CD4-positive, alpha-beta T cell treated with Interleukin-6 for 4 hours (primary cell): ENCODE measurements around the gene SLC30A2.

Experiments
- DNase-seq: peaks from one replicate; pipeline ENCODE4 v3.0.0-alpha.2; 2020; ENCODE audit warnings: mixed read lengths

SLC30A2 gene

DNA sequence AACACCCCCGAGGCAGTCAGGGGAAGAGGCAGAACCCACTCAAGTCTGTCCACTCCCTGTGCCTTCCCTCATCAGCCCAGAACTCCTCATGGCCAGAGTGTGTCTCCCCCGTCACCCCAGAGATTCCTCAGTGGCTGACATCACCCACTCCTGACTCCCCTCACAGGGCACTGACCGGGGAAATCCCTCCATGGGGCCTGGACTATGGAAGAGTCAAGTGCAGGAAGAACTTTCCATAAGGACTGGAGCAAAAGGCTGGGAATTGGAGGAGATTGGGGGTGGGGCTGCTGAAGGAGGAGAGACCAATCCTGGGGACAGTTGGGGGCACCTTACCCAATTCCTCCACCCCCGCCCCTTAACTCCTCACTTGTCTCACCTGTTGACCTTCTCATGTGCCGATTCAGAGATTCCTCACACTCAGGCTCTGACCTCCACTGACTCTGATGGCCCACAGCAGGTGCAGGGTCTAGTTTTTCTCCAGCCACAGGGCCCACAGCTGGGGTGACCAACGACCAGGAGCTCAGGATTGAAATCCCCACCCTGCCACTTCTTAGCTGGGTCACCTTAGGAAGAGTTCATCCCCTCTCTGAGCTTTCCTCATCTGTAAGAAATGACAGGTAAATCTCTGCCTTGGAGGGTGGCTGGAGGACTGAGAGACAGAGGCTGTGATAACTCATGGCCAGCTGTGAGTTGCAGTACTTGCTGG lies 24.8 kb downstream of the SLC30A2 start:
- DNase-seq: no peak

DNA sequence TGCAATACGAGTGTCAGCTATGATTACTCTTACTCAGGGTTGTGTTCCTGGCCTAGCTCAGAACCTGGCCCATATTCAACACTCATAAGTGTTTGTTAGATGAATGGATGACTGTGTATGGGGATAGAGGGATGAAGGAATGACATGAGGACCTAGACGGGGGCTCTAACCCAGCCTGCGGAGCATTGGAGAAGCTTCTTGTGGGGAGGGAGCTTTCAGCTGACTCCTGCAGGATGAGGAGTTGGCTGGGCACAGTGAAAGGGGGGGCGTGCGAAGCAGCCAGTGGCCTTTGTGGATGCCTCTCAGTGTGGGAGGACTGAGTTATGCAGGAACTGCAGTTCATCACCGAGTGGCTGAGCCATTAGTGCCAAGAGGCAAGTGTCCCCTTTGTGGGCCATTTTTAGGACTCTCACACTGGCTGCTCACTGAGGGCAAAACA lies 25.6 kb downstream of the SLC30A2 start:
- no peak for DNase-seq

DNA sequence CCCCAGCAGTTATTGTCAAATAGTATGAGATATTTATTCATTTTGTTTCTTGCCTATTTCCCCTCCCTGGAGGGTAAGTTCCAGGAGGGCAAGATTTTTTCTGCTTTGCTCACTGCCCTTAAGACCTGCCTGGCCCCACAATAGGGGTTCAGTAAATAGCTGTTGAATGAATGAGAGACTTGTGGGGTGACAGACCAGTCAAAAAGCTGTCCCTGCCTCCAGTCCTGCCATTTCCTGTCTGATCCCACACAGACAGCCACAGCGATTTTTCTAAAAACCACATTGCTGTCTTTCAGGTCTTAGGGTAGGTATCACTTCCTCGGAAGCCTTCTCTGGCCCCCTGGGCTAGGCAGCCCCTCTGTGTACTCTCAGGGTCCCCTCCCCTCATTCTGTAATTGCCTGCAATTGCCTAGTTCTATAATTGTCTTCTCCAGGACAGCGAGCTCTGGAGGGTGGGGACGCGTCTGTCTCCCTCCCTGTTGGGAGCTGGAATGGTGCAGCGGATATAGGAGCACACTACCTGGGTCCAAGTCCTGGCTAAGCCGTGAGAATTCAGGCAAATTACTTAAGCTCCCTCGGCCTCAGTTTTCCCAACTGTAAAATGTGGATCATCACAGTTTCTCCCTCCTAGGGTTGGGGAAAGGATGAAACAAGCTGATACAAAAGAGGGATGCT lies 26.1 kb downstream of the SLC30A2 start:
- no peak for DNase-seq

DNA sequence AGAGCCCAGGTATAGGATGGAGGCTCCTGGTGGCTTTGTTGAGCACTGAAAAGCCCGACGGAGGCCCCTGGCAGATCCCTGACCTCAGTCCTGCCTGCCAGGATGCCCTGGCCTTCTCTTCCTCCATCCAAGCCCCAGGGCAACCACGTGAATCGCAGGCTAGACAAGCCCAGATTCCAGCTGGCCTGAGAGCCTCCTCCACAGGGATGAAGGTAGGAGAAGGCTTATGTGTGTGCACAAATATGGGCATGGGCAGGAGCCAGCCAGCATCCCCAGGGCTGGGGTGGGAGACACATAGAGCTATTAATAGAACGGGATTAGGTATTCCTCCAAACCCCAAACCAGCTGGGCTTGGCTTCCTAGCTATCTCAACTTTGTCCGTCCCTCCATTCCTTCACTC lies 28.3 kb downstream of the SLC30A2 start:
- no peak for DNase-seq

DNA sequence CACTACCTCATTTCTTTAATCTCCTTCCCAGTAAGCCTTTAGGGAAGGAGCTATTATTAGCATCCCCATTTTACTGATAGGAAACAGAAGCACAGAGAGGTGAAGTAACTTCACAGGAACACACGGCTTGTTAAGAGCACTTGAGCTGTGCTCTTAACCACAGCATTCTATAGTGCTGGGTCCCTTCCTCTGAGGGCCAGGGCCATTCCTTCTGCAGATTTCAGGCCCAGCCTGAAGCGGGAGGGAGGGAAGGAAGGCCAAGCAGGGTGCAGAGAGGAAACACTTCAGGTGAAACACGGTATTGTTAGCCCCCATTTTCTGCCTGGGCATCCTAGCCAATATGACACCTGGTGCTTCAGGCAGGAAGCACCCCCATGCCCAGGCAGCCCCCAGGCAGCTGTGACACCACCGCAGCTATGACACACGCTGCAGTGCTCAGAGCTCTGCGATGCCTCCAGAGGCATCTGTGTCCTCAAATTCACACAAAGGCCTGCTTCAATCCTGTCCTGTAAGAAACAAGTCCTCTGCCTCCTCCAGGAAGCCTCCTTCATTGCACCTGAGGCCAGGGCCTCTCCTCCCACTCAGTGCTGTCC lies 28.9 kb downstream of the SLC30A2 start:
- DNase-seq: peak; percentile 18

DNA sequence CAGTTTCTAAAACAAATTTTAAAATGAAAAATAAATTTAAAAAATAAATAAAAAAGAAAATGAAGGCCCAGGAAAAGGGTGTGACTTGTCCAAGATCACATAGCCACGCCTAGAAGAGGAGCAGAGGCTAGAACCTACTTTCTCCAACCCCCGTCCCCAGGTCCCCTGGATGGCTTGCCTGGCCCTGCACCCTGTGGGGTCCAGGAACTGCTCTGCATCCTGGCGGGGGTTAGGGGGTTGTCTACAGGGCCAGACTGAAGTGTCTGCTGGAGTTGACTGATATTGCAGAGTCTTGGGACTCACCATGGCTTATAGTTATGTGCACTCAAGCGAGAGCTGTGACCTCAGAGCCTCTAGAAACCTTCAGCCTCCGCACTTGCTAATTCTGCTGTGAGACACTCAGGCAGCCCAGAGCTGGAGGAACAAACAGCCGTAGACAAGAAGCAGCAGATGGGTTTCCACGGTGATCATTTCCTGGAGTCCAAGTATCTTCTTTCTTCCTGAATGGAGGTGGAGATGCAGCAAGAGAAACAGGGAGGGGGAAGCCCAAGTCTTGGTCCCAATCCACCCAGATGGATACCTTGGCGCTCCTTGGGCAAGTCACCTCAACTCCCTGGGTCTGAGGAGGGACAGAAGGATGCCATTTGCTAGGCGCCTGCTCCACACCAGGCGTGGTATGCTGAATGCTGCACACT lies 29.5 kb downstream of the SLC30A2 start:
- DNase-seq: no peak

DNA sequence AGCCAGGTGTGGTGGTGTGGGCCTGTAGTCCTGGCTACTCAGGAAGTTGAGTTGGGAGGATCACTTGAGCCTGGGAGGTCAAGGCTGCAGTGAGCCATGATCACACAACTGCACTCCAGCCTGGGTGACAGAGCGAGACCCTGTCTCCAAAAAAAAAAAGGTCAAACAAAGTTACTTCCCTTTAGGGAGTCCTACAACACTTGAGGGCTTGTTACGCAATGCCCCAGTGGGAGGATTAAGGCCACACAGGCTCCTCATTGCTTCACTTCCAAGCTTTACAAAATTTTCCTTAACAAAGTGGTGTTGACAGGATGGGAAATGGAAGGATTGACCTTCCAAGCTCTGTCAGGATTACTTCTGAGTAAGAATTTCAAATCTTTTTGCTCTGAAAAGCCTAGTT lies 30.6 kb downstream of the SLC30A2 start:
- no peak for DNase-seq

DNA sequence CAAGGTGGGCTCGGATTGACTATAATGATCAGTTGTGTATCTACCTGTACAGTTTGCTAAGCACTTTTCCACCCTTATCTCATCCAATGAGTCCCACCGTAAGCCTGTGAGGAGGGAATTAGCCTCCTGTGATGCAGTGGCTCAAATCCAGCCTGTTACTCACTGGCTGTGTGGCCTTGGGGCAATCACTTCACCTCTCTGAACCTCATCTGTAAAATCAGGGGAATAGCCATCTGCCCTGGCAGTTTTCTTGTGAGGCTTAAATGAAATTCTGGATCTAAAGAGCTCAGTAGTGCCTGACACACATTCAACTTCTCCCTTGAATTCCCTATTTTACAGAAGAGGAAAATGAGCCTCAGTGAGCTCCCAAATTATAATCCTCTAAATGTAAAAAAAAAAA lies 31.7 kb downstream of the SLC30A2 start:
- DNase-seq: no peak

DNA sequence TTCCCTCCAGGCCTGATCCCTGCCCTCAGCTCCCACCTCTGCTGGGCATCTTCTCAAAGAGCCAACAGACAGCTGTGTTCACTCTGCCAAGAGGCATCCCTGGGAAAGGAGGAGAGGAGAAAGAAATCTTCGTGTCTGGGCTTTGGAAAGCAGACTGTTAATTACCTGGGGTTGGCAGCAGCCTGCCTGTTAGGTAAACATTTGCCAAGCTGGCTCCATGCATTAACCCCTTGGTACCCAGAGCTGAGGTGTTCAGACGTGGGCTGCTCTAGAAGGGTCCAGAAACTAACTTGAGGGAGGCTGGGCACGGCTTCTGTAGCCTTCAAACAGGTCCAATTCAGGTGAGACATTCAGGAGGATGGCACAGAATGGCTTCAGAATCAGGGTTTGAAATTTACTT lies 33.1 kb downstream of the SLC30A2 start:
- no peak for DNase-seq

DNA sequence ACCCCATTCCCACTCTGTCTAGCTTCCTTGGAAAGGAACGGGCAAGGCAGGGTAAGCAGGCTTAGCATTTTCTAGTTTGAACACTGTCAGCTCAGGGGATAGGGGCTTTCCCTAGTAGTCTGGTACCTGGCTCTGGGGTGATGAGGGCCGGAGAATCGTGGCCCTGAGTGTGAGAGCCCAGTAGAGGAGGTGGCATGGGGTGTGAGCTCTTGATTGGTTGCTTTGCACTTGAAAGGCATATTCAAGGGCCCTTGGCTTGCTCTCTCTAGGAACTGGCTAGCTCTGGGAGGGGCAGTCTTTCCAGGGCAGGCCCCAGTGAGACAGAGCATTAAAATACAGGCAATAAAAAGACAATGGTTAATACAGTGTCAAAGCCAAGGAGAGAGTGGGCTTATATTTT lies 35.1 kb downstream of the SLC30A2 start:
- DNase-seq: no peak

DNA sequence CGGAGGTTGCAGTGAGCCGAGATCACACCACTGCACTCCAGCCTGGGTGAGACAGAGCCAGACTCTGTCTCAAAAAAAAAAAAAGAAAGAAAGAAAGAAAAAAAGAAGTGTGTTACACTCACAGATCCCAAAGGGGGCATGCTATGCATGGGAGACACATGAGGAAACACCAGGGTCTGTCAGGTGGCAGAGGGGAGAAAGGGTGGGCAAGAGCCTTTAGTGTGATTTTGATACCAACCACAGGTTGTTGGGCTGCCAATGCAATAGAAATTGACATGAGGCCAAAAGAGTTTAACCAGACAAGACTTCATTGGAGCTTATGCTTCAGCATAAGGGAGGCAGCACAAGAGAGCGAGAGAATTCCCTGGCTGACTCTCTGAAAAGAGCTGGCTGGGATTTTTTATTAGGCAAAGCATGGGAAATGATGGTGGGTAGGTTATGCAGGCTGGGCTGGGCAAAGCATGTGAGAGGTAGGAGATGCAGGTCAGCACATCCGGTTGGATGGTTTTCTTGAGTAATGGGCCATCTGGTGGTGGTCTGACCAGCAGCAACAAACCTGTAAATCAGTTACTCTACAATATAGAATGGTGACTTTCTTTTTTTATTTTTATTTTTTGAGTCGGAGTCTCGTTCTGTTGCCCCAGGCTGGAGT lies 36.0 kb downstream of the SLC30A2 start:
- no peak for DNase-seq

DNA sequence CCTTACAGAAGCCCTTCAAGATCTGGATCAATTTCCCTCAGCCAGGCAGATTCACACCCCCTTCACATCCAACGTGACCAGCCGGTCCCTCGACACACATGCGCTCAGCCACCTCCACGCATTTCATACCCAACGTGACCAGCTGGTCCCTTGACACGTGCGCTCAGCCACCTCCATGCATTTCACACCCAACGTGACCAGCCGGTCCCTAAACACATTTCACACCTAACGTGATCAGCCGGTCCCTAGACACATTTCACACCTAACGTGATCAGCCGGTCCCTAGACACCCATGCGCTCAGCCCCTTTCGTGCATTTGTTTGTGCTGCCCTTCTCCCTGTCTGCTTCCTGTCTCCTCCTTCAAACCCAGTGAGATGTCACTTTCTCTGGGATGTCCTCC lies 39.2 kb downstream of the SLC30A2 start:
- no peak for DNase-seq

DNA sequence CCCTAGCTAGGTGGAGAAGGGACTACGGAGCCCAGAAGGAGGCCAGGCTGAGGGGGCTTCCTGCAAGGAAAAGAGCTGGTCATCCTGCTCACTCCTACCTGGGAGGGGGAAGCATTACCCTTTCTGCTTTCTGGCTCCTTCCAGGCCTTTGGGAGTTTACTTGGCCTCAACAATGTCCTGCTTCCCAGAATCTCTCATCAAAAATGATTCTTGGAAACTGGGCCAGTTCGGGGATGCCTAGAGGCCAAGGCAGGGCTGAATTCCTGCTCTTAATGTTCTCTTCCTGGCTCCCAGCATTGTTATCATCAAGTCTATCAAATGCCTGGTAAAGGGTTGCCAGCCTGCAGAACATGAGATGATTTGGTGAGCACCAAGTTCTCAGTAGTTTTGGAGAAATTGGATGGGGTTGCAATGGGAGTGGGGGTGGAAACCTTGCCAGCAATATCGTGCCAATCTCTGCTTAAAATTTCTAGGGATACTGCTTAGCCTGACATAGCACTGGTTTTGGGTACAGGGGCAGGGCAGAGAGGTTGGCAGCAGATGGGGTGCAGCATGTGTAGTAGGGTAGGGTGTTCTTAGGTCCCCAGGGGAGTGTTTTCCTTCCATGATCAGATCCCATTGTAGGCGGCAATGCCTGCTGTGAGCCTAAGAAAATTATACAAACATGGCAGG lies 40.3 kb downstream of the SLC30A2 start:
- no peak for DNase-seq

DNA sequence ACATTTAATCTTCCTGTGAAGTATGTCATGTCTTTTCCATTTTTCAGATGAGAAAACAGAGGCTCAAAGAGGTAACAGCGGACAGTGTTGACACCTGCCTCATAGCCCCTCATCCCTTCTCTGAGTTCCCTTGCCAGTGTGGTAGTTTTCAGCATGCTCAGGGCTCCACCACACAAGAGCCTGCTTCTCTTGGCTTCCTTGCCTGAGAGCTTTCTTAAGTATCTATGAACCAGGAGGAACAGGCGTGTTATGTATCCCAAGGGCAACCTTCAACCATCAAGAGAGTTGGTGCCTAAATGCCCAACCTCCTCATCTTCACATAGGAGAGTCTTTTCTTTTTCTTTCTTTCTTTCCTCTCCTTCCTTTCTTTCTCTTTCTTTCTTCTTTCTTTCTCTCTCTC lies 42.2 kb downstream of the SLC30A2 start:
- no peak for DNase-seq

DNA sequence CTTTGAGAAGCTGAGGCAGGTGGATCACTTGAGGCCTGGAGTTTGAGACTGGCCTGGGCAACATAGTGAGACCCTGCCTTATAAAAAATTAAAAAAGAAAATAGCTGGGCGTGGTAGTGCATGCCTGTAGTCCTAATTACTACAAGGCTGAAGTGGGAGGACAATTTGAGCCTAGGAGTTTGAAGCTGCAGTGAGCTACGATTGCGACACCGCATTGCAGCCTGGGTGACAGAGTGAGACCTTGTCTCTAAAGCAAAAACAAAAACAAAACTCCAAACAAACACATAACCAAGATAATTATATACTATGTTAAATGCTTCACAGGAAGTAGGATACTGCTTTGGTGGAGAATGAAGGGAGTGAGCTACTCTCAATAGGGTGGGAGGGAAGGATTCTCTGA lies 42.7 kb downstream of the SLC30A2 start:
- no peak for DNase-seq

DNA sequence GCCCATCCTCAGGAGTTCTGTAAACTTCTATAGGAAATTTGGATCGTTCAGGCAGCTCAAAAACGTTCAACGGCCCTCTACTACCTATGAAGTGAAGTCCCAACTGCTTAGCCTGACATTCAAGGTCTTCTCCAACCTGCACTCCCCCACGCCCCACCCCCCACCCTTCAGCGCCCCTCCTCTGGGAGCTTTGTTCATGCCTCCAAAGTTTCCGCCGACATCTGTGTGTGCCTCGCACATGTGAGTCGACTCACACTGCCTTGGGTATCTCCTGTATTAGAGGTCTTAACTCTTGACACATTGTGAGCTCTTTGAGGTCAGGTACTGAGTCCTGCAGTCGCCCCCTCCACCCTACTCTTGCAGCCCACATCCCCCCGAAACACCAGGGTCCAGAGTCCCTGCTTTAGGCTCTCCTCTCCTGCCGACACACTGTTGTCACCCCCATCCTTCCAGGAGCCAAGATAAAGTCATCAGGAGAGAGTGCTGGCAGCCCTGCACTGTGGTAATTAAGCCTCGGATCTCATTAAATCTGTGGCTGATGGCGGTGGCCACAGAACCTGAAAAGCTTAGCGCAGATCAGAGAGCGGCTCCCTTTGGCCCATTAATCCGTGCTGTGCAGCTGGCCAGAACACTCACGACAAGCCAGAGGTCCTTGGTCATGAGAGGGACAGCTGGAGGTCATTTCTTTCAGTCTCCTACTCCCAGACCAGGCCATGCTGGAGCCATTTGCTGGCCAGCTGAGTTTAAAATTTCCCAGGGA lies 46.7 kb downstream of the SLC30A2 start:
- DNase-seq: no peak

DNA sequence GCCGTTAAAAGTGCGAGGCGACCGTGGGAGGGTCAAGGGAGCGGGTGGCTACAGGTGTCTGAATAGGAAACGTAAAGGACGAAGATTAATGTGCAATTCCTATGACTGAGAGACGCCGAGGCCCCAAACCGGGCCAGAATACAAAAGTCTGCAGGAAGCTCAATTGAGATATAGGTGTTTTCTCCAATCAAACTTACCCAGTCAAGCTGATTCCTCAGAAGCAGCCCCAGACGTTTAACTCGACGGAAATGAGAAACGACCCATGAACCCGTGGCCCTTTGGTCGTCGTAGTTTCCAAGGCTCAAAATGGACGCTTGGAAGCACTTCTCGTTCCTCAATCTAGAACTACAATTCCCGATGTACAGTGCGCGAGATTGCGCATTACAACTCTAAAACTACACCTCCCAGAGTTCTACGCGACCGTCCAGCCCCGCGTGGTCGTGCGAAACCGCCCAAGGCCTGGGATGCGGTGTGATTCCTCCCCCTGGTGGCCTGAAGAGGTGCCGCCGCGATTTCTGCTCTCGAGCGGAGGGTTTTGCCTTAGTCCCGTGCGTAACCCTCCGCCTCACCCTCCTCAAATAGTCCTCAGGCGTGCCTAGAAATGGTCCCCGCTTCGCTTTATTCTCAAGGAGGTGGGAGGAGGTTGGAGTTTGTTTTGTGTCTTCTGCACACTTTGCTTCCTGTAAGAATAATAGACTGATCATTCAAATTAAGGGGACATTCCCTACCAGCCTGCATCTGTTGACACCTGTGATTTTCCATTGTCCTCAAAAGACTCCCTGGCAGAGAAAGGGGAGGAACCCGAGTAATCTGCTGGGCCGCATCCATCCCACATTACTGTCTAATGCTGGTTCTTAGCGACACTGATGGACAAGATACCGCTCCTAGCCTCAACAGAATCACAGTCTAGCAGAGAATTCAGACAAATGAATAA lies 47.8 kb downstream of the SLC30A2 start, which contains the start of gene PAFAH2:
TSS of gene PAFAH2 (minus strand) at position 236 of the 934 bp plus-strand sequence. CDS start 7,247 bp downstream, outside the sequence.
- DNase-seq: peak; percentile 97

DNA sequence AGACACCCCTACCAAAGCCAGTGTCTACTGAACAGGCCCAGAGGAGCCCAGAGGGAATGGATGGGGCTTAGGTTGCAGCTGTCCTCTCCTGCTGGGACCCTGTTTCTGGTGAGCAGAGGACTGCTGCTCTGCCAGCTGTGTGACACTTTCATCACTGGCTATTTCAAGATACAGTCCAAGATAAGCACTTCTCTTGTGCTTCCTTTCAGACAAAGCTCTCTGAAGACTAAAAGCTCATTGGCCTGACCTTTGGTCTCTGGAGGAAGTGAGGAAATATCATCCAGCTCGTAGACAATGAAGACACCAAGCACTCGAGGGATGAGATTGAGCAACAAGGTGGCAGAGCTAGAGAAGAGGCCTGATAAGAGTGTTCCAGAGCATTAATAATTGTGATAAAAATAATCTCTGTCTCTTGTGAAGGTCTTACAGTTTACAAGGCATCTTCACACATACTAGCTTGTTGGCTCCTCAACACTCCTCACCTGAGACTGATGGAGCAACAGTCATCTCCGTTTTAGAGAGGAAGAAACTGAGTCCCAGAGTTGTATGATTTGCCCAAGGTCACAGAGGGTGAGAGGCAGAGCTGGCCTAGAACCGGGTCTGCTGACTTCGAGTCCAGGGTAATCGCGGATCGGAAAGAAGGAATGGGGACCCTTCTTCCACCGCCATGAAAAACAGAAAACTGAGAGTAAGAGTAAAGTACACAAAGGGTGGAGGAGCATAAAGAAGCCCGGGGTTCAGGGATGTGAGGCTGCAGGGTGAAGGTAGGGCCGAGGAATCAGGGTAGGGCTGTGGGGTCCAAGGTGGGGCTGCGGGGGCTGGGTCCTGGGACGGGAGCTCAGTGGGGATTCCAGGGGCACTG lies 48.7 kb downstream of the SLC30A2 start:
- DNase-seq: peak; percentile 11

DNA sequence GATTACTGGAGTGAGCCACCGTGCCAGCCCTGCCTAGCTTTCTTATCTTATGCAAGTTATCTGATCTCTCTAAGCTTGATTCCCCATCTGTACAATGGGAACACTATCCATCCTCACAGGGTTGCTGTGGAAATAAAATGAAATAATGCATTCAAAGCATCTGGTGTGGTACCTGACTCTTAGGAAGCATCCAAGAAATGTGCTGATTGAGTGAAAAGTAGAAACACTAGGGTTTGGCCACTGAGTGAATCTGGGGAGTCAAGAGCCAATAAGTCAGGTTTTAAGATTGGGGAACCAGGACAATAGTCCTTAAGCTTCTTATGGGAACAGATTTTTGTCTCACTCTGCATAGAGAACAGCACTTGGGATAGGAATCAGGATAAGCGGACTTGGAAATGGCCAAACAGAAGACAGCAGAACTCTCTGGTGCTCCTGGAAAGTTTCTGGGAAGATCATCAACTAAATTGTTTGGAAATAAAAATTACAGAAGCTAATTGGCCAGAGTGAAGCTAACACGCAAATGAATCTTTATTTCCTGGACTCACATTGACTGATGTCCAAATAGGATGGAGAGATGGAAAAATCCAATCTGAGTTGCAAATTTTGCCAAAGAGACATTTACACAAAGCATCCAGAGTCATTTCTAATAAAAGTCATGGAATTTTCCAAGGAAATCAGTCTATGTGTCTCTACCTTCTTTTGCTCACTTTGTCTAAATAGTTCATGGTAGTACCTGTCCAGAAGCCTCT lies 51.3 kb downstream of the SLC30A2 start:
- no peak for DNase-seq
